A549 (cell line): ENCODE results near the gene HJV. TPM values are rescaled to one million over a fixed set of nuclear protein-coding genes. Genes with fewer than 3 reads are reported as not detected.

Experiments used
- ATAC-seq, 2 experiments: fragments of 200-7000 bp in 1 of 2; fragments of >200 bp in 1 of 2; cut with Nextera tagmentation in 1 of 2; cut with Tn5 transposase in 1 of 2; 3 replicates each; pipeline versions ENCODE4 v1.8.0 to v1.9.1; 2018 to 2020; ENCODE audit warnings: mild to moderate bottlenecking in 1 of 2, moderate library complexity in 1 of 2
- CTCF ChIA-PET: fragments of 300-600 bp; sonication (Branson Sonifier 250); formaldehyde crosslinking; extraction: SDS; loops from one replicate; lab custom pipeline; 2021; ENCODE audit warnings: antibody characterized with exemption, inconsistent platforms; lab: Yijun Ruan, JAX
- POLR2A ChIA-PET: fragments of 350-600 bp; formaldehyde crosslinking; extraction: SDS; loops from one replicate; lab custom pipeline; 2021; ENCODE audit warnings: antibody characterized with exemption, inconsistent platforms; lab: Yijun Ruan, JAX
- DNase-seq, 2 experiments: peaks; one replicate each; pipeline versions ENCODE4 v3.0.0 to v3.0.0-alpha.2; 2011 to 2016; ENCODE audit warnings: low read depth in 1 of 2, low spot score in 1 of 2
- FAIRE-seq: peaks from 2 replicates; lab custom pipeline; 2011; peaks lifted over from hg19 to GRCh38; lab: Jason Lieb, UNC
- H3K27ac ChIP-seq, 2 experiments: fragments of >200 bp; sonication (Bioruptor Twin); formaldehyde crosslinking; 3 replicates each; pipeline ENCODE4 v1.5.1; 2016 to 2017
- H3K4me1 ChIP-seq: fragments of >200 bp; sonication (Bioruptor Twin); formaldehyde crosslinking; 3 replicates; pipeline ENCODE4 v1.6.1; 2016
- H3K4me2 ChIP-seq: fragments of >200 bp; sonication (Bioruptor Twin); formaldehyde crosslinking; 3 replicates; pipeline ENCODE4 v1.6.1; 2016
- H3K4me3 ChIP-seq: fragments of >200 bp; sonication (Bioruptor Twin); formaldehyde crosslinking; 3 replicates; pipeline ENCODE4 v1.5.1; 2016
- H3K9me3 ChIP-seq: fragments of >200 bp; sonication (Bioruptor Twin); formaldehyde crosslinking; 3 replicates; pipeline ENCODE4 v1.6.1; 2016
- CBX8 ChIP-seq: fragments of 200-600 bp; sonication (generic); IDR thresholded peaks from 2 replicates; pipeline ENCODE4 v1.6.1; 2016
- E2F6 ChIP-seq: IDR thresholded peaks from 2 replicates; pipeline ENCODE4 v1.6.1; 2012; ENCODE audit warnings: low read depth, borderline replicate concordance
- EHF ChIP-seq: fragments of 250-450 bp; sonication (Bioruptor Pico); IDR thresholded peaks from 2 replicates; pipeline ENCODE4 v1.5.0; 2020; ENCODE audit warnings: mild to moderate bottlenecking
- EHMT2 ChIP-seq: fragments of 200-600 bp; sonication (generic); IDR thresholded peaks from 2 replicates; pipeline ENCODE4 v1.6.1; 2016; ENCODE audit warnings: antibody characterized with exemption, low read depth, mild to moderate bottlenecking, moderate library complexity
- ELK1 ChIP-seq: fragments of 150-350 bp; IDR thresholded peaks from 2 replicates; pipeline ENCODE4 v1.6.1; 2014; ENCODE audit warnings: low read depth, mild to moderate bottlenecking, low read length
- ESRRA ChIP-seq: fragments of 150-350 bp; IDR thresholded peaks from 2 replicates; pipeline ENCODE4 v1.6.1; 2014; ENCODE audit warnings: mild to moderate bottlenecking, low read length, borderline replicate concordance
- FOXS1 ChIP-seq: fragments of 250-450 bp; sonication (Bioruptor Pico); IDR thresholded peaks from 2 replicates; pipeline ENCODE4 v1.5.0; 2020; ENCODE audit warnings: mild to moderate bottlenecking, moderate library complexity
- GATA3 ChIP-seq: IDR thresholded peaks from 2 replicates; pipeline ENCODE4 v1.6.1; 2012; ENCODE audit warnings: borderline replicate concordance
- HEYL ChIP-seq: fragments of 250-450 bp; sonication (Bioruptor Pico); IDR thresholded peaks from 2 replicates; pipeline ENCODE4 v1.8.0; 2021; ENCODE audit warnings: mild to moderate bottlenecking, moderate library complexity
- KDM1A ChIP-seq: fragments of 200-600 bp; sonication (generic); IDR thresholded peaks from 2 replicates; pipeline ENCODE4 v1.6.1; 2016; ENCODE audit warnings: low read depth, mild to moderate bottlenecking
- MAZ ChIP-seq: fragments of 150-350 bp; IDR thresholded peaks from 2 replicates; pipeline ENCODE4 v1.6.1; 2014; ENCODE audit warnings: antibody characterized with exemption, low read depth, low read length, borderline replicate concordance
- NFE2L2 ChIP-seq: fragments of 150-350 bp; conservative IDR thresholded peaks from 2 replicates; pipeline ENCODE4 v1.6.1; 2014; ENCODE audit warnings: low read length
- NPAS2 ChIP-seq: fragments of 250-450 bp; sonication (Bioruptor Pico); IDR thresholded peaks from 2 replicates; pipeline ENCODE4 v1.8.0; 2022; ENCODE audit warnings: mild to moderate bottlenecking, moderate library complexity, borderline replicate concordance
- RAD21 ChIP-seq, 2 experiments: fragments of >200 bp in 1 of 2; sonication (Bioruptor Twin) in 1 of 2; formaldehyde crosslinking in 1 of 2; IDR thresholded peaks in 1 of 2; conservative IDR thresholded peaks in 1 of 2; 2 replicates in 1 of 2; 3 replicates in 1 of 2; pipeline ENCODE4 v1.6.1; 2012 to 2018; ENCODE audit warnings: inconsistent platforms in 1 of 2
- REST ChIP-seq: fragments of 200-600 bp; sonication (generic); IDR thresholded peaks from 2 replicates; pipeline ENCODE4 v1.6.1; 2016; ENCODE audit warnings: antibody characterized with exemption, mild to moderate bottlenecking, moderate library complexity
- RNF2 ChIP-seq: fragments of 200-600 bp; sonication (generic); IDR thresholded peaks from 2 replicates; pipeline ENCODE4 v1.6.1; 2016; ENCODE audit warnings: low read depth, mild to moderate bottlenecking, antibody characterized with exemption, moderate library complexity, borderline replicate concordance
- TFCP2L1 ChIP-seq: fragments of 250-450 bp; sonication (Bioruptor Pico); IDR thresholded peaks from 2 replicates; pipeline ENCODE4 v1.5.0; 2021; ENCODE audit warnings: mild to moderate bottlenecking
- ZNF302 ChIP-seq: fragments of 250-450 bp; sonication (Bioruptor Pico); IDR thresholded peaks from 2 replicates; pipeline ENCODE4 v1.9.0; 2021; ENCODE audit warnings: inconsistent platforms, mild to moderate bottlenecking, moderate library complexity
- WGBS: methylation state at CpG from one replicate; pipeline ENCODE4 v1.1.6; 2017; ENCODE audit errors: missing lambda C conversion rate; 5-methylcytosine and 5-hydroxymethylcytosine counted together
- polyA plus RNA-seq, 4 experiments: library from polyadenylated mRNA; depleted of rRNA in 3 of 4; stranded (reverse); fragments of >200 nt; fragmentation: RNase III in 1 of 4; extraction: RNeasy Plus Mini Kit Qiagen cat#74134 plus additional on column Dnase treatment in 1 of 4; gene quantifications; 2 replicates in 3 of 4; 3 replicates in 1 of 4; pipeline ENCODE4 v1.2.3, GENCODE V29; 2011 to 2017

The HJV gene
- polyA plus RNA-seq, 2 of the 4 experiments (the other 2 are of a cell fraction): not detected

GRCh38 chr1:145987926-145988325 lies 33.6 kb downstream of the HJV start (continued):
- TF ChIP-seq ZNF302 (CRISPR knock-in tag) (no peak), ESRRA (no peak), NFE2L2 (no peak), REST (no peak), EHMT2 (no peak), EHF (CRISPR knock-in tag) (no peak)

- ChIA-PET CTCF (interaction anchor here (0.7 to 24.2 kb wide), 5 partner anchors 7 to 140 kb away, joined by 4 to 566 read pairs (median 8); partner anchors contain the start of gene HJV), POLR2A (interaction anchor here (0.7 to 1.1 kb wide), 2 partner anchors 10 to 59 kb away, joined by 3 read pairs; partner anchors contain the start of genes RBM8A and TXNIP)
- Histone ChIP-seq H3K9me3 (no peaks in the 10 kb centered on the region), H3K27ac (no peak overlapping the region), H3K4me1 (peaks cover 11% of the 10 kb centered on the region; the same call in 2 of the 3 replicates), H3K4me3 (no peak overlapping the region), H3K4me2 (peak overlapping the region; percentile 15; the same call in 1 of the 3 replicates)
- TF ChIP-seq HEYL (CRISPR knock-in tag): no peak
- no peak for TF ChIP-seq CBX8
- no peak for TF ChIP-seq RAD21 (conservative IDR thresholded peaks at IDR 0.05 in 1 of 2, IDR thresholded peaks at IDR 0.05 in 1 of 2)
- no peak for TF ChIP-seq GATA3
- TF ChIP-seq NPAS2: no peak
- no peak for TF ChIP-seq MAZ
- TF ChIP-seq FOXS1 (CRISPR knock-in tag): no peak
- TF ChIP-seq ELK1: no peak
- TF ChIP-seq E2F6: no peak
- no peak for TF ChIP-seq RNF2
- no peak for TF ChIP-seq KDM1A
- no peak for TF ChIP-seq TFCP2L1 (CRISPR knock-in tag)
- ATAC-seq (no peak), FAIRE-seq (no peak), DNase-seq (no peak)
- 85% methylated on average over 6 of the region's 6 CpGs for WGBS
Measured at GRCh38 chr1:145986551-145986950, 35.0 kb downstream of the HJV start.
